H1 (cell line): ENCODE results near the gene MOV10L1. TPM values are rescaled to one million over a fixed set of nuclear protein-coding genes. Genes with fewer than 3 reads are reported as not detected.

Source experiments
- CTCF ChIA-PET: fragments of 300-600 bp; sonication (Branson Sonifier 250); formaldehyde crosslinking; loops from one replicate; lab custom pipeline; 2021; ENCODE audit not compliant: partially characterized antibody; lab: Charles Lee
- POLR2A ChIA-PET: fragments of 300-600 bp; sonication (Branson Sonifier 250); formaldehyde crosslinking; loops from one replicate; lab custom pipeline; 2021; ENCODE audit warnings: inconsistent platforms; ENCODE audit not compliant: partially characterized antibody; lab: Charles Lee
- DNase-seq, 2 experiments: peaks; one replicate each; pipeline versions ENCODE4 v3.0.0 to v3.0.0-alpha.2; 2010 to 2022; ENCODE audit warnings: low spot score in 2 of 2, low read depth in 1 of 2, mixed read lengths in 1 of 2
- FAIRE-seq: peaks from 2 replicates; lab custom pipeline; 2011; peaks lifted over from hg19 to GRCh38; lab: Jason Lieb, UNC
- H2AFZ ChIP-seq: 2 replicates; pipeline ENCODE4 v1.8.1; 2012; ENCODE audit warnings: low read length, inconsistent platforms
- H2AK5ac ChIP-seq: 2 replicates; pipeline ENCODE4 v1.6.1; 2013; ENCODE audit warnings: low read depth, low read length
- H2BK120ac ChIP-seq: replicated peaks from 2 replicates; pipeline ENCODE3; 2013; ENCODE audit warnings: low read depth, low read length, inconsistent platforms
- H2BK12ac ChIP-seq: 2 replicates; pipeline ENCODE4 v1.6.1; 2013; ENCODE audit warnings: low read depth, low read length
- H2BK15ac ChIP-seq: 2 replicates; pipeline ENCODE4 v1.6.1; 2013; ENCODE audit warnings: low read length
- H2BK20ac ChIP-seq: 2 replicates; pipeline ENCODE4 v1.6.1; 2013; ENCODE audit warnings: low read length
- H2BK5ac ChIP-seq: 2 replicates; pipeline ENCODE4 v1.6.1; 2013; ENCODE audit warnings: low read depth, low read length
- H3K14ac ChIP-seq: 2 replicates; pipeline ENCODE4 v1.6.1; 2013; ENCODE audit warnings: inconsistent platforms; ENCODE audit not compliant: insufficient read length
- H3K18ac ChIP-seq: 2 replicates; pipeline ENCODE4 v1.6.1; 2013; ENCODE audit warnings: low read length; ENCODE audit errors: extremely low read depth
- H3K23ac ChIP-seq: 2 replicates; pipeline ENCODE4 v1.6.1; 2013; ENCODE audit warnings: inconsistent platforms; ENCODE audit not compliant: insufficient read length
- H3K23me2 ChIP-seq: 2 replicates; pipeline ENCODE4 v1.6.1; 2013; ENCODE audit warnings: low read depth, low read length
- H3K27ac ChIP-seq: 2 replicates; pipeline ENCODE4 v1.6.1; 2011; ENCODE audit warnings: low read depth, low read length, inconsistent platforms
- H3K27me3 ChIP-seq, 4 experiments: replicated peaks in 1 of 4; 1 replicate in 1 of 4; 2 replicates in 3 of 4; pipeline versions ENCODE4 v1.6.1 to v1.8.1; 2011 to 2013; ENCODE audit warnings: low read length in 3 of 4, mild to moderate bottlenecking in 3 of 4, inconsistent platforms in 2 of 4, mixed read lengths in 2 of 4, moderate library complexity in 1 of 4; ENCODE audit not compliant: control insufficient read depth in 3 of 4, insufficient read depth in 3 of 4; ENCODE audit errors: extremely low read depth in 1 of 4
- H3K36me3 ChIP-seq, 4 experiments: 2 replicates each; pipeline versions ENCODE4 v1.6.1 to v1.8.1; 2011 to 2013; ENCODE audit warnings: mild to moderate bottlenecking in 4 of 4, low read length in 3 of 4, moderate library complexity in 2 of 4, control low read depth in 1 of 4, inconsistent platforms in 1 of 4; ENCODE audit not compliant: insufficient read depth in 4 of 4, control insufficient read depth in 2 of 4
- H3K4ac ChIP-seq: replicated peaks from 2 replicates; pipeline ENCODE3; 2013; ENCODE audit warnings: low read length, low read depth, mixed read lengths, inconsistent platforms; ENCODE audit not compliant: insufficient read length
- H3K4me1 ChIP-seq, 4 experiments: replicated peaks in 1 of 4; 1 replicate in 1 of 4; 2 replicates in 3 of 4; pipeline versions ENCODE4 v1.6.1 to v1.8.1; 2011 to 2013; ENCODE audit warnings: low read length in 3 of 4, inconsistent platforms in 2 of 4, mixed read lengths in 1 of 4; ENCODE audit not compliant: insufficient read depth in 4 of 4, control insufficient read depth in 3 of 4
- H3K4me2 ChIP-seq, 2 experiments: 2 replicates each; pipeline versions ENCODE4 v1.6.1 to v1.8.1; 2011 to 2013; ENCODE audit warnings: low read depth in 2 of 2, low read length in 2 of 2, control low read depth in 1 of 2, inconsistent platforms in 1 of 2, mild to moderate bottlenecking in 1 of 2; ENCODE audit not compliant: insufficient read depth in 1 of 2
- H3K4me3 ChIP-seq, 4 experiments: fragments of 200-600, 300-600 bp in 1 of 4; sonication (generic), shearing (Covaris generic), sonication (Bioruptor Twin) in 1 of 4; 2 replicates each; pipeline versions ENCODE4 v1.5.1 to v1.8.1; 2011 to 2016; ENCODE audit warnings: low read length in 4 of 4, low read depth in 3 of 4, control low read depth in 2 of 4, inconsistent platforms in 2 of 4, mild to moderate bottlenecking in 2 of 4, mixed read lengths in 1 of 4, moderate library complexity in 1 of 4; ENCODE audit not compliant: insufficient read depth in 2 of 4; ENCODE audit errors: extremely low read depth in 1 of 4
- H3K56ac ChIP-seq: replicated peaks from 2 replicates; pipeline ENCODE3; 2013; ENCODE audit warnings: low read depth, mild to moderate bottlenecking, mixed read lengths, low read length, inconsistent platforms; ENCODE audit not compliant: insufficient read length
- H3K79me1 ChIP-seq: 2 replicates; pipeline ENCODE4 v1.6.1; 2013; ENCODE audit warnings: low read depth, low read length, control low read depth
- H3K79me2 ChIP-seq, 2 experiments: 2 replicates each; pipeline versions ENCODE4 v1.6.1 to v1.8.1; 2012 to 2013; ENCODE audit warnings: low read length in 2 of 2, mild to moderate bottlenecking in 2 of 2, inconsistent platforms in 1 of 2; ENCODE audit not compliant: insufficient read depth in 2 of 2, control insufficient read depth in 1 of 2
- H3K9ac ChIP-seq, 4 experiments: replicated peaks in 1 of 4; 1 replicate in 1 of 4; 2 replicates in 3 of 4; pipeline versions ENCODE4 v1.6.1 to v1.8.1; 2011 to 2013; ENCODE audit warnings: low read depth in 3 of 4, low read length in 3 of 4, control low read depth in 2 of 4, mild to moderate bottlenecking in 2 of 4, moderate library complexity in 2 of 4, inconsistent platforms in 1 of 4; ENCODE audit errors: extremely low read depth in 1 of 4
- H3K9me3 ChIP-seq, 2 experiments: 2 replicates each; pipeline versions ENCODE4 v1.6.1 to v1.8.1; 2012 to 2013; ENCODE audit warnings: mild to moderate bottlenecking in 2 of 2, moderate library complexity in 2 of 2, control low read depth in 1 of 2, inconsistent platforms in 1 of 2, low read depth in 1 of 2, low read length in 1 of 2, mixed read lengths in 1 of 2; ENCODE audit not compliant: insufficient read depth in 2 of 2
- H4K20me1 ChIP-seq, 2 experiments: replicated peaks in 1 of 2; 2 replicates each; pipeline versions ENCODE3 to v1.8.1; 2011 to 2013; ENCODE audit warnings: inconsistent platforms in 2 of 2, low read length in 2 of 2, mild to moderate bottlenecking in 1 of 2; ENCODE audit not compliant: insufficient read depth in 2 of 2, control insufficient read depth in 1 of 2
- H4K5ac ChIP-seq: 2 replicates; pipeline ENCODE4 v1.6.1; 2013; ENCODE audit warnings: low read length, low read depth, mixed read lengths, inconsistent platforms; ENCODE audit not compliant: insufficient read length
- H4K8ac ChIP-seq: 2 replicates; pipeline ENCODE4 v1.8.0; 2013; ENCODE audit warnings: mild to moderate bottlenecking, moderate library complexity, low read length, inconsistent platforms; ENCODE audit not compliant: insufficient read depth; ENCODE audit errors: extremely low read depth
- H4K91ac ChIP-seq: replicated peaks from 2 replicates; pipeline ENCODE3; 2013; ENCODE audit warnings: low read length, mixed read lengths, inconsistent platforms; ENCODE audit not compliant: insufficient read length
- CEBPB ChIP-seq: IDR thresholded peaks from 2 replicates; pipeline ENCODE4 v1.6.1; 2012; ENCODE audit warnings: low read depth, low read length
- EGR1 ChIP-seq: IDR thresholded peaks from 2 replicates; pipeline ENCODE4 v1.6.1; 2011; ENCODE audit warnings: low read depth, low read length, borderline replicate concordance
- GTF2F1 ChIP-seq: IDR thresholded peaks from 2 replicates; pipeline ENCODE4 v1.6.1; 2012; ENCODE audit warnings: low read depth, low read length, improper control_type of control experiment, borderline replicate concordance
- SIRT6 ChIP-seq: IDR thresholded peaks from one replicate; pipeline ENCODE4 v1.7.1; 2012; ENCODE audit warnings: low read length, inconsistent platforms
- WGBS, 2 experiments: shearing (Covaris generic) in 1 of 2; methylation state at CpG; one replicate each; pipeline versions ENCODE4 v1.1.6 to v1.1.7; 2013 to 2015; ENCODE audit warnings: low lambda C conversion rate in 2 of 2, mixed read lengths in 2 of 2, inconsistent platforms in 1 of 2, low coverage in 1 of 2, missing lambda C conversion rate in 1 of 2; ENCODE audit not compliant: insufficient replicate concordance in 2 of 2, insufficient coverage in 1 of 2, insufficient read length in 1 of 2; ENCODE audit errors: extremely low coverage in 1 of 2, missing lambda C conversion rate in 1 of 2; 5-methylcytosine and 5-hydroxymethylcytosine counted together
- polyA plus RNA-seq, 7 experiments: library from polyadenylated mRNA; depleted of rRNA in 3 of 7; stranded (reverse) in 5 of 7; unstranded in 2 of 7; fragments of >200 nt in 5 of 7; fragments of 200-250 nt in 2 of 7; gene quantifications; 1 replicate in 5 of 7; 2 replicates in 1 of 7; 4 replicates in 1 of 7; pipeline versions ENCODE4 v1.2.1 to v1.2.3, GENCODE V29; 2011 to 2013; ENCODE audit warnings: missing spikeins in 2 of 7, mixed read lengths in 2 of 7
- total RNA-seq: library from RNA; stranded (reverse); fragmentation: NEBNext Ultra II Directional; extraction: Animal tissue kit (Norgen Biotek cat#: 25700); gene quantifications from 2 replicates; pipeline ENCODE4 v1.2.1, GENCODE V29; 2021

MOV10L1 gene
- total and polyA plus RNA-seq, 2 of the 8 experiments (the other 6 are each of a cell fraction or from before 2014, with no cell fraction given) = 0.32 TPM; not detected in 1

DNA sequence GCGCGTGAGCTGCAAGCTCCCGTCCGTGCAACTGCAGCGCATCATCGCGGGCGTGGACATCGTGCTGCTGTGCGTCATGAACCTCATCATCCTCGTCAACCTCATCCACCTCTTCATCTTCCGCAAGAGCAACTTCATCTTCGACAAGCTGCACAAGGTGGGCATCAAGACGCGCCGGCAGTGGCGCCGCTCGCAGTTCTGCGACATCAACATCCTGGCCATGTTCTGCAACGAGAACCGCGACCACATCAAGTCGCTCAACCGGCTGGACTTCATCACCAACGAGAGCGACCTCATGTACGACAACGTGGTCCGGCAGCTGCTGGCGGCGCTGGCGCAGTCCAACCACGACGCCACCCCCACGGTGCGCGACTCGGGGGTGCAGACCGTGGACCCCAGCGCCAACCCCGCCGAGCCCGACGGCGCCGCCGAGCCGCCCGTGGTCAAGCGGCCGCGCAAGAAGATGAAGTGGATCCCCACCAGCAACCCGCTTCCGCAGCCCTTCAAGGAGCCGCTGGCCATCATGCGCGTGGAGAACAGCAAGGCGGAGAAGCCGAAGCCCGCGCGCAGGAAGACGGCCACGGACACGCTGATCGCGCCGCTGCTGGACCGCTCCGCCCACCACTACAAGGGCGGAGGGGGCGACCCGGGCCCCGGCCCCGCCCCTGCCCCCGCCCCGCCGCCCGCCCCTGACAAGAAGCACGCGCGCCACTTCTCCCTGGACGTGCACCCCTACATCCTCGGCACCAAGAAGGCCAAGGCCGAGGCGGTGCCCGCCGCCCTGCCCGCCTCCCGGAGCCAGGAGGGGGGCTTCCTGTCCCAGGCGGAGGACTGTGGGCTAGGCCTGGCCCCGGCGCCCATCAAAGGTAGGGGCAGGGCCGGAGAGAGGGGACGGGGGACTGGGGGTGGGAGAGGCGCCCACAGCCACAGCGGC, 88.0 kb downstream of the MOV10L1 start:
- ChIA-PET POLR2A (interaction anchor here (0.6 kb wide), 1 partner anchor 98 kb away, joined by 3 read pairs; no protein-coding TSS in a partner anchor), CTCF (interaction anchor here (0.7 to 1.6 kb wide), 4 partner anchors 12 to 29 kb away, joined by 3 to 5 read pairs (median 4); no protein-coding TSS in a partner anchor)
- no peak overlapping the region for H4K91ac ChIP-seq
- no peak overlapping the region for H2BK15ac ChIP-seq
- no peaks in the 10 kb centered on the region for H3K9me3 ChIP-seq
- no peak overlapping the region for H3K18ac ChIP-seq
- no peak overlapping the region for H3K4ac ChIP-seq
- peaks cover 0 to 7% of the 10 kb centered on the region in 2 experiments for H4K20me1 ChIP-seq
- no peak overlapping the region for H3K56ac ChIP-seq
- H2BK120ac ChIP-seq = no peak overlapping the region
- peak overlapping the region; percentile 68 for H4K8ac ChIP-seq
- peak overlapping the region in 1 of 4 experiments; percentile 21; a peak in 2 of 8 replicates for H3K4me3 ChIP-seq
- no peaks in the 10 kb centered on the region for H3K79me2 ChIP-seq
- DNase-seq (no peak), FAIRE-seq (no peak)
- WGBS, 2 experiments = 89% methylated on average over 53 of the region's 98 CpGs; no CpG with 5 or more reads in 1 of the 2 experiments
- H3K9ac ChIP-seq = no peak overlapping the region
- no peaks in the 10 kb centered on the region for H3K36me3 ChIP-seq
- no peaks in the 10 kb centered on the region for H3K23me2 ChIP-seq
- no peak overlapping the region for H2BK5ac ChIP-seq
- no peak overlapping the region for H4K5ac ChIP-seq
- H2BK12ac ChIP-seq = peak overlapping the region; percentile 75; the same call in 1 of the 2 replicates
- H3K4me2 ChIP-seq = peak overlapping the region; percentile 28 to 42; a peak in 3 of 4 replicates
- no peak overlapping the region for H3K23ac ChIP-seq
- TF ChIP-seq SIRT6 = no peak
- no peak for TF ChIP-seq EGR1
- no peak for TF ChIP-seq GTF2F1
- no peak for TF ChIP-seq CEBPB
- H3K79me1 ChIP-seq = no peaks in the 10 kb centered on the region; the same call in 1 of the 2 replicates
- peaks cover 0 to 5% (median 2%) of the 10 kb centered on the region in 4 experiments; a peak in 3 of 7 replicates for H3K4me1 ChIP-seq
- no peaks in the 10 kb centered on the region; a peak in 1 of 7 replicates for H3K27me3 ChIP-seq
- H3K14ac ChIP-seq = no peak overlapping the region
- H2AK5ac ChIP-seq = peak overlapping the region; percentile 7; the same call in 1 of the 2 replicates
- H2AFZ ChIP-seq = no peak overlapping the region
- no peak overlapping the region for H2BK20ac ChIP-seq
- H3K27ac ChIP-seq = no peak overlapping the region; the same call in 1 of the 2 replicates
